DMS53 (cell line): ENCODE data around the gene UGT2A3.
A peak's percentile ranks its signal among the peaks of the same experiment; 100 is the strongest.
"Not testable (repeated sequence)": the region's sequence is repeated elsewhere in the genome, so short reads cannot be mapped to it uniquely, and the experiment has no call there.

ENCODE experiments used
- DNase-seq: peaks from one replicate; lab custom pipeline; 2025; lab: John Stamatoyannopoulos, UW

Gene UGT2A3

DNA sequence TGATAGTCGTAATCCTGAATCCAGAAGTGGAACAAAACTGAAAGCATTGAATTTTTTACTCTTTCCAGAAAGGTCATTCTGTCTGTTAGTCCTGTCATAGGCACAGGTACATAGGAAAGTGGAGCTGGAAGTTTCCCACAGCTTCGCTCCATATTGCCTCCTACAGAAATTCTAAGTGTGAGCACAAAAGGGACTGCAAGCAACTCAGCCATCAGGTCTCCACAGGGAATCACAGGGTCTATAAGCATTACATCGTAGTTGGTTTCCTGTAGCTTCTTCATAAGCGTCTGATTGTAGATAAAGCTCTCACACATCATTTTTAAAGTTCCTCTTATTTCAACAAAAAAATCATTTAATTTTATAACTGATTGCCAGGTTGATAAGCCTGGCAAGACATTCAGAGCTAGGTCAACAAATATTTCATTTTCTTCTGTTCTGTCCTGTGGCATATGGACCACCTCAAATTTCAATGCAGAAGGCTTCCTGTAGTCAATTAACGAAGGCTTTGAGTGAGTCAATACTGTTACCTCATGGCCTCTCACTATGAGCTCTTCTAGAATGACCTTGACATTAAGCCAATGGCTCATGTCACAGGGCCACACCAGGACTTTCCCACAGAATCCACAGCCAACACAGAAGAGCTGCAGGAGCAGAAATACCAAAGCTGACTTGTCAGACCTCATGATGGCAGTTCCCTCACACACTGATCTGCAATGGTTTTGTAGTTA is at the start of gene UGT2A3:
TSS of gene UGT2A3 (minus strand) at position 727 of the 728 bp plus-strand sequence. CDS start at position 683, 44 bp downstream.
- DNase-seq: no peak

DNA sequence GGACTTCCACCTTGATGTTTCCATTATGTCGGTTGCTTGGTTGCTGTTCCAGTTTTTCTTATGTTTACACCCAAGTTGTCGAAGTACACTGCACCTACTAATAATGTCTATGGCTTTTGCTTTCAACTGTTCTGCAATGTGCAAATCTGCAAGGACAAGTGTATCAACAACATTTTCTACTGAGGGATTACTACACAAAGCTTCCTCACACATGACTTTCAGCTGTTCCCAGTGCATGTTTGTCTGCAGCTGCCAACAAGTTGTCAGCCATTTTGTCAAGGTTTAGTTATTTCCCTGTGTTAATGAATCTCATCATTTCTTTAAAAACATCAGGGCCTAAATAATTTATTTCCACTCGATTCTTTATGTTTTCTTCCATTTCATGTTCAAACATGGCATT is 45.4 kb upstream of the UGT2A3 start:
- DNase-seq: no peak

DNA sequence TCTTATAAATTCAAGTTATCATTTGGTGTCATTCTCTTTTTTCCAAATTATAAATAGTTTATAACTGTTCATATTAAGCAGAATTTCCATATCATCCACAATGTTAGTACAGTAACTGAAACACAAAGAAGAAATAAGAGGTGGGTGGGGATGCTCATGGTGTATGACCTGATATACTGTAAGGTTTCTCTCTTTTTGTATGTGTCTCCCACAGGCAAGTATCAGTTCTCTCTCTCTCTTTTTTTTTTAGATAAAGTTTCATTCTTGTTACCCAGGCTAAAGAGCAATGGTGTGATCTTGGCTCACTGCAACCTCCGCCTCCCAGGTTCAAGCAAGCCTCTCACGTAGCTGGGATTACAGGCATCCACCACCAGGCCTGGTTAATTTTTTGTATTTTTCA is 43.7 kb upstream of the UGT2A3 start:
- DNase-seq: no peak

DNA sequence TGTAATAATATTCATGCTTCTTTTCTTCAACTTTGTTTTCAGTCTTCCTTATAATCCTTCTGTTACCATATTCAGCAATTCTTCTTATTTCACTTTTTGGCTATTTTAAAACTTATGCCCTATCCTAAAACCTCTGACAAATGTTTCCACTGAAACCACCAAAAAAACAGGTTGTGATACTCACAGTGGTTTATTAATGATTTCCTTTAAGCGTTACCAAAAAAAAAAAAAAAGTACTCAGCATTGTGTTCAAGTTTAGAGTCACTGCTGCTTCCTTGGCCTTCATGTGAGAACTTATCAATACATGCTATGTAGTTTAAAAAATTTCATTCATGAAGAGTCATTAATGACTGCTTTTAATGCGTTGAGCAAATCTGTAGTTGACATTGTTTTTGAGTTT is 35.4 kb upstream of the UGT2A3 start:
- no peak for DNase-seq

DNA sequence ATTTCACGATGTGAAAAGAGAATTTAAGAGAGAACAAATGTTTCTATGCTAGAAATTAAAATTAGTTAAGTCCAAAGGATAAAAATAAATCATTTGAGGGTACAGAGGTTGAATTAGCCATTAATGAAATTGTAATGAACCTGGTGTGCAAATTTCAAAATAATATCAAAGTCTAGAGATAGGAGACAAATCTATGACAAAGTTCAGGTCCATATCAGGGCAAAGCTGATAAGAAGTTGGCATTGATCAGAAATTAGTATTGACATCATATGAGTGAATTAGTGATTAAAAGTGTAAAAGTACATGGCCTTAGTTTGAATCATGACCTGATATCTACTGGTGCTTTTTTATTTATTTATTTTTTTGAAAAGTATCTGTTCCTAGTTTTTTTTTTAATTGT is 33.8 kb upstream of the UGT2A3 start:
- no peak for DNase-seq

DNA sequence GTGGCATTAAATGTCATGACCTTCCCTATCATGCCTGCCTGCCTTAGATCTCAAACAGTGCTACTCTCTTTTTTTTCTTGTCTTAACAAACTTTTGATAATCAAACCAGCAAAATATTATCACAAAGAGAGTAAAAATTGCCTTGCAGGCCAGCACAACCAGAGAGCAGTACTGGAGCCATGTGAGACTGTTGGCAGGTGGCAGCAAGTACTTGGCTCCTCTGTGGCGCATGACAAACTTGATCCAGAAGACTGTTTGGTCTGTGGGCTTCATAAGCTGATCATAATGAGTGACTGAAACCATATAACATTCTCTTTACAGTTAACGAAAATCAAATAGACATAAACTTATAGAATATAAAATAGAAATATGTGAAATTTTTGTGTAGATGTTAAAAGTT is 33.3 kb upstream of the UGT2A3 start:
- peak; percentile 30 for DNase-seq

DNA sequence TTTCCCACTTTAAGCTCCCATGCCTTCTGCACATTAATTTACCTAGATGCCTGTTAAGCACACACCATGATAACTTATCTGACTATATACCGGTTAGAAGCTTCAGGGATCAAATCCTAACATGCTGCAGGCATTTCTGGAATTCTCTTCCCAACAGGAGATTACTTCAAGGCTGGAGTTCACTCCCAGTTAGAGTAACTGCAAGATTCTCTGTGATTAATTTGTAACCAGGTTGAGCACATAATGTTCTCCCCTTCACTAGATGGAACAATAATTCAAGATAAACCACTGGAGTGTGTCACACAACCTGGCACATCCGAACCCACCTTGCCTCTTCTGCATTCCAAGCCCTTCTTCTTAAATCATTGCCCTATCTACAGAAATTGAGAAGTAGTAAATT is 11.8 kb upstream of the UGT2A3 start:
- no peak for DNase-seq

DNA sequence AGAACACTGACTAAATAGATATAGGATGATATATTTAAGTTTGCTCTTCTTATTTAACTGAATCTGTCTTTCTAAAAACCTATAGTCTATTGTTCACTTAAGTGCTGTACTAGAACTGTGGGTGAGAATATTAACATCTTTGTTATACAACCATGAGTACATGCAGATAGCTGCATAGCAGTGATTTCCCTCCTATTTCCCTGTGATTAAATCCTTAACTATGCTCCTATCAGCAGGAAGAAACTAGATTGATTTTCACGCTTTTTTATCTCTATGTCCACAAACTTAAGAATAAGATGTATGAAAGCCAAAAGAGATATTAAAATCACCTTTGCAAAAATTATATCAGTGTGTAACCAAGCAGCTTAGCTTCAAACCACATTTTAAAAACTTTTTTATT is 11.3 kb upstream of the UGT2A3 start:
- no peak for DNase-seq

DNA sequence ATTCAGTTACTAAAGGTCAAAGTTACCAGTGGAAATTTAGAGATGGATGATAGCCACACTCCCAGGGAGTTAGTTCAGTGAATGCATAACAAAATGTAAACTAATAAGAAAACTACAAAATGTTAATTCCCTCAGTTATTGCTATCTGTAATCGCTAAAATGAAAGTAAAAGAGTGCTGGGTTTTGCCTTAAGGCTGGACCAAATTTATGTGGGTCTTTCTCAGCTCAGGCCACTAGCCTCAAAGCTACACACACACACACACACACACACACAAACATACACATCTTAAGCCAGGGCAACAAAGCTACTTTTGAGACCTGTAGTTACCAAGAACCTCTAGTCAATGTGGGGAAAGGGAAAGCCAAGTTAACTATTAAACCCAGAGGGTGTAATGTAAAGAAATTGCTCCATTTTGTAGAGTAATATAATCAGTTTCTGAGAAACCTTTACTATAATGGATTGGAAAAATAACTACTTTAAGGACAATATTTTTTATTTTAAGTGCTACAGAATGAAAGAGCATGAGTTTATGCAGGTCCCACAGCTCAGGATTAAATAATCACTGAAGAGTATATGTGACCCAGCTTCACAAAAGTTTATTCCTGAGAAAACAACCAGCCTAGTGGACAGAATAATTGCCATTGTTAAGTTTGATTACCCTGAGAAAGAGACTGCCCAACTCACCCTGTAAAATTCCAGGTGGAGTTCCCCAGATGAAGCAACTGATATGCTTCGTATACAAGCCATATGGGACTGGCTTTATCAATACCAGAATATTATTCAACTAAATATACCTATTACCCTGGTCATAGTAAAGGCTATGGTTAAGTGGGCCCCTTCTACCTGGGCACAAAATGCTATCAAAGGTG is 8.9 kb upstream of the UGT2A3 start:
- no peak for DNase-seq

DNA sequence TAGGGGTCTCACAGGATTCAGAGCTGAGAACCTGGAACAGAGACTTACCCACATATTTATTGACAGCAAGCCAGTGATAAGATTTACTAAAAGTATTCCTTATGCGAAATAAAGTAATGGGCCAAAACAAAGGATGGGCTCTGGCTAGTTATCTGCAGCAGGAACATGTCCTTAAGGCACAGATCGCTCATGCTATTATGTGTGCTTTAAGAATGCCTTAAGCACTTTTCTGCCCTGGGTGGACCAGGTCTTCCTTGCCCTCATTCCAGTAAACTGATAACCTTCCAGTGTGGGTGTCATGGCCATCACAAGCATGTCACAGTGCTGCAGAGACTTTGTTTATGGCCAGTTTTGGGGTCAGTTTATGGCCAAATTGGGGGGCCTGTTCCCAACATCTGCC is 7.5 kb upstream of the UGT2A3 start:
- not testable (repeated sequence) for DNase-seq

DNA sequence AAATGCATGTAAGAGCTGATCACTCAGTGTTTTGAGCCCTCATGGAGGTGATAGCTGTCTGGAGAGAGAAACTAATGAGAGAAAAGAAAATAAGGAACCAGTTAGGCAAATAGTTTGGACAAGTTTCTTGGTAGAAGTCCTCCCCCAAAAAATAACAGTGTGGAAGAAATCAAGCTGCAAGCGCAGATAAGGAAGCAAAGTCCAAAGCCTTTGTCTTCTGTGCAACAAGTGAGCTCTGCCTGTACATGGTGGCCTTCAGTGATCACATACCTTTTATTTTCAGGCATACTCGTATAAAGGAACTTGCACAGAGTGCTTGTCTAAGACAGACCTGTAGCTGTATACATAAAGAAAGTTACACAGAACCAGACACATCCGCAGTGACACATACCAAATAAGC is 2.5 kb upstream of the UGT2A3 start:
- no peak for DNase-seq

DNA sequence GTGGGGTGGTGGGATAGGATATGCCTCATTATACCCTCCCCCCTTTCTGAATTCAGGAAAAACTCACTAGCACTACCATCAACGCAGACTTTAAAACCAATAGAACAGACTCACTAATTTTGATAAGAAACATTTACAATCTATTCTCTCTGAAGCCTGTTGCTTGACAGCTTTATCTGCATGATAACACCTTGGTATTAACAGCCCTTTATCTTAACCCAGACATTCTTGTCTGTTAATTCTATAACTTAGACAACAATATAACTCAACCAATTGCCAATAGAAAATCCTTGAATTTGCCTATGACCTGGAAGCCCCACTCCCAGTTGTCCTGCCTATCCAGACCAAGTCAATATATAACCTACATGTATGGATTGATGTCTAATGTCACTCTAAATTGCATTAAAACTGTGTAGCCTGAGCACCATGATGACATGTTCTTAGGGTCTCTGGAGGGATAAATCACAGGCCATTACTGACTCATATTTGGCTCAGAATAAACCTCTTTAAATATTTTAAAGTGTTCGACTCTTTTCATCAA is 1.5 kb upstream of the UGT2A3 start:
- DNase-seq: no peak

DNA sequence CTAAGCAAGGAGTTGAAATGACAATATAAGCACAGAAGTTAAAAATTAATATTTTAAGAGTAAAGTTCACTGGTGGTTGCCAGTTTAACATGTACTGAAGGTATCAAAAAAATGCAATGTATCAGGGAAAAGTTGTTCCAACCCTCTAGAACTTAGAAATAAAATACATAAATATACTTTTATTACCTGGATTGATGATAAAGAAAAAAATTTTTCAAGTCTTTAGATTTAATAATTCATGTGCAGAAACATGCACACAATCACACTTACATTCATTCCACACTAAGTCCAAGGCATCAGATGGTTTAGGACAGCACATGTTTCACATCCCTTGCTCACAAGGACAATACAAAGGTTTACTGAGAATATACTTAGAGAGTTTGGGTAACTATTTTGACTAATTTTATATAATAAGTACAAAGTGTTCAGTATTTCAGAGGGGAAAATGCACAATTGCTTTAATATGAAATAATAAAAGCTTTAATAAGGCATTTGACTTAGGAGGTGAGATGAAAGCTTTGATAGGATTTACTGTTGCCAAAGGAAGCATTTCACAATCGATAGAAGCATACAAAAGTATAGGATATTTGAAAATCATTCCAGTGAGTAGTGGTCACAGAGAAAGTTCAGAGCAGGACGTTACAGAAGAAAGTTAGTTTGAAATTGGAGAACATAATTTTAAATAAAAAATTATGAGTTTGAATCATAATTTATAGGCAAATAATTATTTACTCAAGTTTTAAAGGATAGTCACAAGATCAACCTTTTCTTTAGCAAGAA is 392 bp upstream of the UGT2A3 start:
- DNase-seq: no peak

DNA sequence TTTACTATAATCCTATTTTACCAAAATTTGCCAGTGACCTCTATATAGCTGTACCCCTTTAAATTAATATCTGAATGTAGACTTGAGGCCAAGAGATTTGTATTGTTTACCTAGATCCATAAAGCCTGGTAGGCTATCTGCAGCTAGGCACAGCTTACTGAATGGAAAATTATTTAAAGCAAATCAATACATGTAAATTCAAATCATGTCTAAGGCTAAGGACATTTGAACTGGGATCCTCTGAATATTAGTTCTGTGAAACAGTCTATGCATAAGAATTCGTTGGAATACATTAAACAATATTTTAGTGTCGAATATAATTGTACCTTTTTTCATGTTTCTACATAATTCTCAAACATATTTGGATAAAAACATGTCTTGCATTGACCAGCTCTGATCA is 1.6 kb downstream of the UGT2A3 start:
- no peak for DNase-seq

DNA sequence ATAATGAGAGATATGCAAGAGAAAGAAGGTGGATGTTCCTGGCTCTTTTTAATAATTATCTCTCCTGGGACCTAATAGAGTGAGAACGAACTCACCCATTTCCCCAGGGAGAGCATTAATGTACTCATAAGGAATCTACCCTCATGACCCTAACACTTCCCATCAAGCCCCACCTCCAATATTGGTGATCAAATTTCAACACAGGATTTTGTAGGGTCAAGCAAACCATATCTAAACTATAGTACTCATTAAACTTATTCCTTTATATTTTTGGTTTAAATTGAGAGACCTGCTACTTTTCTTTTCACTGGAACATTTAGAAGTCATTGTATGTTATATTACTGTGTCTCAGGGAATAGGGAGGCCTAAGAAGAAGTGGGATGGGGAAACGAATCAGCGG is 2.6 kb downstream of the UGT2A3 start:
- no peak for DNase-seq

DNA sequence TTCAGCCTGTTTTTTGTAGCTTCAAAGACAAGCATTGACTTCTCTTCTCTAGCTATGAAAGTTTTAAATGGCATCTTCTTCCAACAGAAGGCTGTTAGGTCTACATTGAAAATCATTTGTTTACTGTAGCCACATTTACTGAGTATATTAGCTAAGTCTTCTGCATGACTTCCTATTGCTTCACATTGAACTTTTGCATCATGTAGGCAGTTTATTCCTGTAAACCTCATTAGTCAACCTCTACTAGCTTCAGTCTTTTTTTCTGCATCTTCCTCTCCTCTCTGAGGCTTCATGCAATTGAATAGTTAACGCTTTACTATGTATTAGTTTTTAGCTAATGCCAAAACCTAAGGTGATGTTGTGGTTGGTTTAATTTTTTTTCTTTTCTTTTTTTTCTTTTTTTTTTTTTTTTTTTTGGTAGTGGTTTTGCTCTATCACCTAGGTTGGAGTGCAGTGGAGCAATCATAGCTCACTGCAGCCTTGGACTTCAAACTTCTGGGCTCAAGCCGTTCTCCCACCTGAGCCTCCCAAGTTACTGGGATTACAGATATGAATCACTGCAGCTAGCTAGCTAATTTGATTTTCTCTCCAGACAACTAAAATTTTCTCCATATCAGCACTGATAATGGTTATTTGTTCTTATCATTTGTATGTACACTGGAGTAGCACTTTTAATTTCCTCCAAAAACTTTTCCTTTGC is 3.4 kb downstream of the UGT2A3 start:
- DNase-seq: no peak

DNA sequence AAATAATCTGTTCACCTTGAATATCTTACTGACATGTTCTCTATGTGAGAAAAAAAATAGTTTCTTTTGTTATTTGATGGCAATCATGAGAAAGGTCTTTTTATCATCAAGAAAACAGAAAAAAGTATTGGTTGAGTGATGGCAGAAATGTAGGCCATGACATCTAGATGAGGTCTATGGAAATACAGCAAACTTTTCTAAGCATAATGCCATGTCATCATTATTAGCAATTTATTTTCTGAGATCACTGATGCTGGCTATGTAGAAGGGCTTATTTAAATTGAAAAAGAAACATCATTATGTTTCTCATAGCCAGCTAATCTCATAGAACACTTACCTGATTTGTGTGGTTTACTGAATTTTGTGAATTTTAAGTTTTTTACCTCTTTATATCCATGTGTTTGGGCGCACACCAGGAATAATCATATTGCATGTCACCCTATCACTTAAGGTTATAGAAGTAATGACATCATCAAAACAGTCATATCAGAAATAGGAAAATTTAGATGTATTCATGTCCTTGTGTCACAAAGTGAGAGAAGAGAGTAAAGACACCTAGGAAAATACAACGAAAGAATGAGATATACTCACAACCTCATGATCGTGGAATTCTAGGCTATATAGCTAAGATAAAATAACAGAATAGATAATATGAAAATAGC is 22.4 kb downstream of the UGT2A3 start:
- no peak for DNase-seq

DNA sequence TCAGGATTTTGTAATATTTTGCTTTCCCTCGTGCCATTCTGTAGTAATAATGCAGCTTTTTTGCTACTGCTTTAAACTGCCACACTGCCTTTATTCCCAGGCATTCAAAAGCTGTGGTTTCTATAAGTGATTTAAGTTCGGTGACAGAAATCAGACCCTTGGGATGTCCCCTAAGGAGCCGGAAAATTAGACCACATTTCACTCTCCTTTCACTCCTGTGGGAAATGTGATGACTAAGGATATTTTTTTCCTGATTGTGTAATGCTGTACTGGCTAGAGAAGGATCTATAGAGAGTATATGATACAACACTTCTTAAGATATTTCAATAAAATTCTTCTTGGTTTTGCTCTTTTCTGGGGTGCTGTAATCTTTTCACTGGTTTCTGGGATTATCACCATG is 24.4 kb downstream of the UGT2A3 start:
- no peak for DNase-seq

DNA sequence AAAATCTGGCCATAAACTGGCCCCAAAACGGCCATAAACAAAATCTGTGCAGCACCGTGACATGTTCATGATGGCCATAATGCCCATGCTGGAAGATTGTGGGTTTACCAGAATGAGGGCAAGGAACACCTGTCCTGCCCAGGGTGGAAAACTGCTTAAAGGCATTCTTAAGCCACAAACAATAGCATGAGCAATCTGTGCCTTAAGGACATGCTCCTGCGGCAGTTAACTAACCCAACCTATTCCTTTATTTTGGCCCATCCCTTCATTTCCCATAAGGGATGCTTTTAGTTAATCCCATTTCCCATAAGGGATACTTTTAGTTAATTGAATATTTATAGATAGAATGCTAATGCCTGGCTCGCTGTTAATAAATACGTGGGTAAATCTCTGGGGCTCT is 29.4 kb downstream of the UGT2A3 start:
- not testable (repeated sequence) for DNase-seq

DNA sequence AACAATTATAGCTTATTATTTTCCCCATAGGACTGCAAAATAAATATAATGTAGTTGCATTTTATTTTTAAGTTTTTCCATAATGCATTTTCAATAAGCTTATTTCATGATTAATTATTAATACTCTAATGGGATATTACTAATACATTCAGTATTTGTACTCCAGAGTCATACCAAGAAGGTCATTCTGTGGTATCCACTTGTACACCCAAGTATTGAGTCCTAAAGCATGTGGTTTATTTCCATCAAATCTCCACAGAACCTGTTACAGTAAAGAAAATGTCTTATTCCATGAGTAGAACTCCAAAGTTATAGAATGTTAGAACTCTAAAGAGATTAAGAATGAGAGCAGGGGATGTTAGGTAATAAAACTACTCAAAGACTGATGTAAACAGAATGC is 30.6 kb downstream of the UGT2A3 start:
- DNase-seq: no peak

DNA sequence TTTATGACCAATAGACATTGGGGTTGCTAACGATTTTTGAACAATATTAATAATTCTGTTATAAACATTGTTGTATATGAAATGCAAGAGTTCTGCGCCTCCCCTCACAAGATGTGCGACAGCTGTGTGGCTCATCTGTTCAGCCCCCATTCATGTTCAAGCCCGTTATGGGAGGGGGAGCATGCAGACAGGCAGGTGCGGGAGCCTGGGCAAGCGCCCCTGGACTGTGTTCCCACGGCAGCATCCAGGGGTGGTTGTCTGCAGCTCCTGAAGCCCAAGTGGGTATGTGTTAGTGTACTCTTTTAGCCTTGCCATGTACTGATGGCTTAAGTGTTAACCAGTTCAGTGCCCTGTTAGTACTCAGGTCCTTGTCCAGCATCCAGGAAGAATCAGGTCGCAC is 34.6 kb downstream of the UGT2A3 start:
- DNase-seq: no peak
